Measurements from ENCODE around the gene NFATC4.
A peak's percentile ranks its signal among the peaks of the same experiment; 100 is the strongest.
"Not testable (repeated sequence)": the region's sequence is repeated elsewhere in the genome, so short reads cannot be mapped to it uniquely, and the experiment has no call there.

Gene NFATC4

DNA sequence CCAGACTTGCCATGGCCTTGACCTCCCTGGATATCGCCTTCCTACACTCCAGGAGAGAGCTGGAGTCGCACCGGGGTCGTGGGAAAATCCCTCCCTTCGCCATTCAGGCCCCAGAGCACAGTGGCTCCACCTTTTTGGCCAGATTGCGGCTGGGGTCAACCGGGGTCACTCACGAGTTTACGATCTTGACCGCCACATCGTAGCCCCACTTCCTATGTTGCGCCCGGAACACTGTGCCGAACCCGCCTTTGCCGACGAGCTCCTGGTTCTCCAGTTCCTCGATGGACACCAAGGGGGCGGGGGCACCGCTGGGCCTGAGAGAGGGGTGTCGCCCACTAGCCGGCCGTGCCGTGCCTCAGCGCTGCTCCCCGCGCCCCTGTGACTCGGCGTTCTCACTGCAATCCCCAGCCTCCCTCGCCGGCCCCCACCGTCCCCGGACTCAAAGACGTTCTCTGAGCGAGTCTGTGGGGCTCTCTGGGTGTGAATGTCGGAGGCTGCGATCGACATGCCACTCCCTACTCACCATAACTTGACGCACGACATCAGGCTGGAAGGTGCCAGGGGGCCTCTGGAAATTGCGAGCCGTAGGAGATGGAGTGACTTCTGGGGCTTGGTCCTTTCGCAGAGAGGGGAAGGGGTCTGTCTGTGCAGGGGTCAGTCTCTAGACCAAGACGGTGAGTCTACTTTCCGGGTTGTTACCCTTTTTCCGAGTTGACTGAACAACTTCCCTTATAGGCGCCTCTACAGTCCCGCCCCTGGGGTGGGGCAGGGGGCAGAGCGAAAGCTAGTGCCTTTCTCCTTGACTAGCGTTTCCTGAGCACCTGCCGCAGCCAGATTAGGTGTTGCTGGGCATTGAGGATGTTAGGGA, 28.5 kb upstream of the NFATC4 start, which contains the start of gene RIPK3:
TSS of gene RIPK3 (minus strand) at position 708 of the 868 bp plus-strand sequence. CDS start at position 543, 165 bp downstream.
- DNase-seq = peak; percentile 70

DNA sequence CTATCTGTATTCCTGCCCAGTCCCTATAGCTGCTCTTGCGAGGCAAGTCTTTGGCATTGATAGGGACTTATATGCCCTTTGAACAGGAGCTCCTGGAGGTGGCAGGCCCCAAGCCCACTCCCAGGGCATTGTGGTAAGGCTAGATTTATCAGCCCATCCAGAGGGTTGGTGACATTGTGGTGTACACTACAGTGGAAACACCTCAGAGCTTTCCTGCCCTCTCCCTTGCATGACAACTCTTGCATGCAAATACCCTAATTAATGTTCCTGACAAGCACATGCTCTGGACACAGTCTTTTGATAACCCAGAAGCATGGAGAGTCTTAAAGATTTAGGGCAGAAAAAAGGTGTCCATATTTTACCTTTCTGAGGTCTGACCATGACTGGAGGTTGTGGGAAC, 27.4 kb upstream of the NFATC4 start:
- no peak for DNase-seq

DNA sequence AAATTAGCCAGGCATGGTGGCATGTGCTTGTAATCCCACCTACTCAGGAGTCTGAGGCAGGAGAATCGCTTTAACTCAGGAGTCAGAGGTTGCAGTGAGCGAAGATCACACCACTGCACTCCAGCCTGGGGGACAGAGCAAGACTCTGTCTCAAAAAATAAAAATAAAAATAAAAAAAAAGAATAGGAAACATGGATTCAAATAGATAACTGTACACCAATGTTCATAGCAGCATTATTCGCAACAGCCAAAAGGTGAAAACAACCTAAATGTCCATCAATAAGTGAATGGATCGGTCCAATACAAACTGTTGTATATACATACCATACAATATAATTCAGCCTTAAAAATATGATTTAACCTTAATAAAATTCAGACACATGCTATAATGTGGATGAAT, 25.1 kb upstream of the NFATC4 start:
- no peak for DNase-seq

DNA sequence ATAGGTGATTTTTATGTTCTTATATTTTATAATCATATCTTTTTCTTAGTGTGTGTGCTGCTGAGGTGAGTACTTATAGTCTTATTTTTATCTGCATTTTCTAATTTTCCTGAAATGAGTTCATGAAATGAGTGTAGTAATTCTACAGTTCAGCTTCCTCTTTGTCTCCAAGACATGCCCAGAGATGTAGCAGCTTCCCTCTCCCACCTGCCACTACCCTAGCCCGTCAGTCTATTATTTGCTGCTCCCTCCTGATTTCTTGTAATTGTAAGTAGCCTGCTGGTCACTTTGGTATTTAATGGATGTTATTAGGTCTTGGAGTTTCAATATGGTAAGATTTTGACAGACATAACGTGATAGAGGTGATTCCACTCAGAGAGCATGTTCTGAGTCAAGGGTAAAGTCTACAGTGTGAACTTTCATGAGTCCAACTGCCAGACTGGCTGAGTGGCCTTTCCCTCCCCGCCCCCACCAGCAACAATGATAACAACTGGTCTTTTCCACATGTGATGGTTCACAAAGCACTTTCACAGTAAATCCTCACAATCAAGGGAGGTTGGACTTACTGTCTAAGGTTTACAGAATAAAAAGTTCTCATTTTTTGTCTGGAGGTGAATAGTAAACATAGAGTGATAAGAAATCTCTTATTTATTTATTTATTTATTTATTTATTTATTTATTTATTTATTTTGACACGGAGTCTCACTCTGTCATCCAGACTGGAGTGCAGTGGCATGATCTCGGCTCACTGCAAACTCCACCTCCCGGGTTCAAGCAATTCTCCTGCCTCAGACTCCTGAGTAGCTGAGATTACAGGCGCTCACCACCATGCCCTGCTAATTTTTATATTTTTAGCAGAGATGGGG, 24.0 kb upstream of the NFATC4 start:
- DNase-seq = no peak

DNA sequence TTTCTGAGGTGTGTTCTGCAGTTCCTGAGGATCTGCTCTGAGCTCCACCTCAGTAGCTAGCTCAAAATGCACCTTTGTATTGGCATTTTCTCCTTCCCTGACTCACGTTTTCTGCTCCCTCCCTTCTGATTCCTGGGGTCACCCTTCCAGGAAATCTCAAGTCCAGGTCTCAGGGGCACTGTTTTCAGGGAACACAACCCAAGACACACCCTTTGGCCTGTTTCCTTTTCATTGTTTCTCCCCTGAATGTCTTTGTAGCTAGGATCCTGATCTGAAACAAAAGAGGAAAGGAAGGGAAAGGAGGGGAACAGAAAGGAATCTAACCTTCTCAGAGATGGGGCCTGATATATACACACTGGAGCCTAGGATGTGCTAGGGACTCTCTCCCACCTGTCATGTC, 20.9 kb upstream of the NFATC4 start:
- DNase-seq = no peak

DNA sequence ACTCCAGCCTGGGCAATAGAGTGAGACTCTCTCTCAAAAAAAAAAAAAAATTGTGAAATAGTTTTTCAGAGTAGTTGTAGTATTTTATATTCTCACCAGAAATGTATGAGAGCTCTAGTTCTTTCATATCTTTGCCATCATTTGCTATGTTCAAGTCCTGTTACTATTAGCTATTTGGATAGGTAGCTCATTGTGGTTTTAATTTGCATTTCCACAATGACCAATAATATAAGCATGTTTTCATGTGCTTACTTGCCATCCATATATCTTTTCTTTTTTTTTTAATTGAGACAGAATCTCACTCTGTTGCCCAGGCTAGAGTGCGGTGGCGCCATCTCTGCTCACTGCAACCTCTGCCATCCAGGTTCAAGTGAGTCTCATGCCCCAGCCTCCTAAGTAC, 19.8 kb upstream of the NFATC4 start:
- DNase-seq = no peak

DNA sequence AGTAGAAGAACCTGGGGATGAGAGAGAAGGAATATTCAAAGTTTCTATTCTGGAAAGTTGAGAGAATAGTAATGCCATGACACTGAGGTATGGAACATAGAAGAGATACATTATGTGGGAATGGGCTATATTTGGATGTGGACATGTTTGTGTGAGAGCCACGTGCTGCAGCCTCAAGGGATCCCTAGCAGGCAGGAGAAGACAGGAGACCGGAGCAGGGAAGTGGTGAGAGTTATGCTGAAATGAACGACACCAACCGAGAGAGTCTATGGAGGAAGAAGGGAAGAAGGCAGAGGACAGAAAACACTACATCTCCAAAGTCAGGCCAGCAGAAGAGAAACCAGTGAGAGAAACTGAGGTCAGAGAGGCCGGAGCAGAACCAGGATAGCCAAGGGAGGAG, 18.2 kb upstream of the NFATC4 start:
- DNase-seq = no peak

DNA sequence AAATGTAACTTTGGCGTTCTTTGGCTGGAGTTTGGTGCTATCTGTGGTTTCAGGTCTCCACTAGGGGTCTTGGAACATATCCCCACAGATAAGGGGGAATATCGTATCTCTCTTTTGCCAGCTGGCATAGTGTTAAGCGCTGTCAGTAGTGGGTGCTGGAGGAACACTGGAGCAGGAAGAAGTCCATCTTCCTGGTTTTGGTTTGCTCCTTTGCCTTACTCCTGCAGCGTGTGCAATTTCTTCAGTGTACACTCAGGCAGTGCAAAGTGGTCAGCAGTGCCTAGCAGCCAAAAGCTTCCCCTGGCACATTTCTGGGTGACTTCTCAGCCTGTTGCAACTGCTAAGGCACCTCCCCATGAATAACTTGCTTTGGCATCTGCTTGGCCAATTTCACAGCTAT, 16.5 kb upstream of the NFATC4 start:
- DNase-seq = no peak

DNA sequence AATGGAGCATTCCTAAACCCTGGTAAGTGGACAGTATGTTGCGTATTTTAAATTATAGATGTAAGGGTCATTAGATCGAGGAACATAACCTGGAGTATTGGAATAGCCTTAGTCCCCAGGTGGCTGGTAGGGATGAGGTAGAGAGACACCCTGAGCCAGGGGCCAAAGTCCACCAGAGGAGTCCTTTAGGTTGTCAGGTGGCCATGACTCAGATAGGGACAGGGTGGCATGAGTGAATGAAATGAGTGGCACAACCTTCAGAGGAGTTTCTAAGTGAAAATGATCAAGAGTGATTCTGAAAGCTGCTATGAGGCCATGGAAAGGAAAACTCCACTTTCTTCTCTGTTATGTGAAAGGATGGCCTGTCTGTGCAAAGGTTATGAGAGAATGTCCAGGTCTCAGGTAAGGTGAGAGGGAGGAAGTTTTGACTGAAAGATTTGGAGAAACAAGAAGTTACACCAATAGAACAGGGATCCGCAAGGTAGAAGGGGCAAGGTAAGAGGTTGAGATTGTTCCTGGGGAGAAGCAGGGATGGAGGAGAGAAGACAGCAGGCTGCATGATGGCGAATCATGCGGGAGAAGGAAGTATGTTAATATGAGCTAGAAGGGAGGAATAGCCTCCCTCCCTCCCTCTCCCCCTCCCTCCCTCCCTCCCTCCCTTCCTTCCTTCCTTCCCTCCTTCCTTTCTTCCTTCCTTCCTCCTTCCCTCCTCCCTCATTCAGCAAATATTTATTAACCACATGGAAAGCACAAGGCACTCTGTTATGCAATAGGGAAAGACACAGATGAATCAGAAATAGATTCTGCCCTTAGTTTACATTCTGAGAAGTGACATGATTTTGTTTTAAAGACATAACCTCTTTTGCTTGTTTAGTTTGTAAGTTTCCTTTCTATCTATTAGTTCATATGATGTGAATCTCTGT, 14.2 kb upstream of the NFATC4 start:
- DNase-seq = no peak

DNA sequence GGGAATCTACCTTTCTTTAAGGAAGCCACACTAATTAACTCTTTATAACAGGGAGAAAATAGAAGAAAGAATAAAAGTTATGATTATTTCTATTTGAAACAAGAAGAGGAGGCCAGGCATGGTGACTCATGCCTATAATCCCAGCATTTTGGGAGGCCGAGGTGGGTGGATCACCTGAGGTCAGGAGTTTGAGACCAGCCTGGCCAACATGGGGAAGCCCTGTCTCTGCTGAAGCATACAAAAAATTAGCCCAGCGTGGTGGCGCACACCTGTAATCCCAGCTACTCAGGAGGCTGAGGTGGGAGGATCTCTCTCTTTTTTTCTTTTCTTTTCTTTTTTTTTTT, 13.5 kb upstream of the NFATC4 start:
- DNase-seq = not testable (repeated sequence)

DNA sequence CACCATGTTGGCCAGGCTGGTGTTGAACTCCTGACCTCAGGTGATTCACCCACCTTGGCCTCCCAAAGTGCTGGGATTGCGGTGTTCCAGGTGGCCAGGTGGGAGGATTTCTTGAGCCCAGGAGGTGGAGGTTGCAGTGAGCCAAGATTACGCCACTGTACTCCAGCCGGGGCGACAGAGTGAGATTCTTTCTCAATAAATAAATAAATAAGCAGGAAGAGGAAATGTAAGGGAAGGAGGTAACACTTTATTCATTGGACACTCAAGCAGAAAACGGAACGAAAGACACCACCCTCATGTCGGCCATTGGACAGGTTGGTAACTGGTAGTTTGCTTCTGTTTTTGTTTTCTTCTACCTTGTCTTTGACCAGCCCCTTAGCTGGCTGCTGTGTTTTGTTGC, 13.0 kb upstream of the NFATC4 start:
- DNase-seq = no peak

DNA sequence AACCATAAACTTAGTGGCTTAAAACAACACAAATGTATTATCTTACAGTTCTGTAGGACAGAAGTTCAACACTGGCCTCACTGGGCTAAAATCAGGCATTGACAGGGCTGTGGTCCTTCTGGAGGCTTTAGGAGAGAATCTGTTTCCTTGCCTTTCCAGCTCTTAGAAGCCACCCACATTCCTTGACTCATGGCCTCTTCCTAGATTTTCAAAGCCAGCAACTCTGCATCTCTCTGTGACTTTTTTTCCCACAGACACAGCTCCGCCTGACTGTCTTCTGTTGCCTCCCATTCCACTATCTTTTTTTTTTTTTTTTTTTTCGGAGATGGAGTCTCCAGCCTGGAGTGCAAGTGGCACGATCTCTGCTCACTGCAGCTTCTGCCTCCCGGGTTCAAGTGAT, 11.8 kb upstream of the NFATC4 start:
- DNase-seq = no peak

DNA sequence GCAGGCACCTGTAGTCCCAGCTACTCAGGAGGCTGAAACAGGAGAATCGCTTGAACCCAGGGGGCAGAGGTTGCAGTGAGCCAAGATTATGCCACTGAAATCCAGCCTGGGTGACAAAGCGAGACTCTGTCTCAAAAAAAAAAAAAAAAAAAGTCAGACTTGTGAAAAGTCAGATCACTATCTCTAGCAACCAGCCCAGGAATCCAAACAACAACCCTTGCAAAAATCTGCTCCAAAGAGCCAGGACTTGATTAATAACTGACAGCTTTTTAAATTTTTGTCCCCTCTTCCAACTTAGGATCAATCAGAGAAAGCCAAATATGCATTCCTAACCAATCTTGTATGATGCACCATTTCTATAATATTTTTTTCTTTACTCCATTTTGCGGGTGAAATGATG, 7.7 kb upstream of the NFATC4 start:
- DNase-seq = no peak

DNA sequence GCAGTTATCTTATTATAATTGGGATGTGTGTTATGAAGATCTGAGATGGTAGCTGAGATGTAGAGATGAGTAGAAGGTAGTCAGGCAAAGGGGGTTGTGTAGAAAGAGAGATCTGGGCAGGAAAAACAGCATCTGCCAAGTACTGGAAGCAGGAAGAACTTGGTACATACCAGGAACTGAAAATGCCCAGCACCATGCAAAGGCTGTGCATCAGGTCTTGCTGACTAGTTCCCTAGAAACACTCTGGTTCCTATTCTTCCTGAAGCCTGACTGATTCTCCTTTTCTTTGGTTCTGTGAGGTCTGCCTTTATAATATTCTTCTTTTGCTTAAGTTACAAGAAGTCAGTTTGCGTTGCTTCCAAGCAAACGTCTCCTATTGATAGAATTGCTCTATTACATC, 6.7 kb upstream of the NFATC4 start:
- no peak for DNase-seq

DNA sequence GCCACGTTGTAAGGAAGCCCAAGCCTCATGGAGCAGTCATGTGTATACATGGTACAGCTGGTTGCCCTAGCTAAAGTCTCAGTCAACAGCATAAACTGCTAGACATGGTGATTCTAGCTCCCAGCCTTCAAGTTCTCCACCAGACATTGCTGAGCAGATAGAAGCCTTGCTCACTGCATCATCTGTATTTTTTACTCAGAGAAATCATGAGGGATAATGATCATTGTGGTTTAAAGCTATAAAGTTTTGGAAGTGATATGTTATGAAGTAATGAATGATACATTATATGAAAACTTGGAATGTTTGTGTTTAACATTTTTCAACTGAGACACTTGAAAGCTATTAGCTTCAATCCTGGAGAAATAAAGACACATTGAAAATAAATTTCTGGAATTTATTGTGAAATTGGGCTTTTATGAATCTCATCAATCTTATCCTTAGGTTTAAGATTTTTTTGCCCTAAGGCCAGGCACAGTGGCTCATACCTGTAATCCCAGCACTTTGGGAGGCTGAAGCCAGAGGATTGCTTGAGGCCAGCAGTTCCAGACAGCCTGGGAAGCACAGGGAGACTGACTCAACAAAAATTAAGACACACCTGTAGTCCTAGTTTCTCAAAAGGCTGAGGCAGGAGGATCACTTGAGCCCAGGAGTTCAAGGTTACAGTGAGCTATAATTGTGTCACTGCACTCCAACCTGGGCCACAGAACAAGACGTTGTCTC, 5.6 kb upstream of the NFATC4 start:
- DNase-seq = no peak

DNA sequence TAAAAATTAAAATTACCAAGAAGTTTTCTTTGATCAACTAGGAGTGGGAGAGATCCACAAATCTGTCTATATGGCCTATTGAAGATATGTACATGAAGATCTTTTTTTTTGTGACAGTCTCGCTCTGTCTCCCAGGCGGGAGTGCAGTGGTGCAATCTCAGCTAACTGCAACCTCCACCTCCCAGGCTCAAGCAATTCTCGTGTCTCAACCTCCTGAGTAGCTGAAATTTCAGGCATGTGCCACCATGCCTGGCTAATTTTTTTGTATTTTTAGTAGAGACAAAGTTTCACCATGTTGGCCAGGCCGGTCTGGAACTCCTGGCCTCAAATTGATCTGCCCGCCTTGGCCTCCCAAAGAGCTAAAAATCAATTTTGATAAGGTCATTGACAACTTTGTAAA, 4.6 kb upstream of the NFATC4 start:
- DNase-seq = no peak

DNA sequence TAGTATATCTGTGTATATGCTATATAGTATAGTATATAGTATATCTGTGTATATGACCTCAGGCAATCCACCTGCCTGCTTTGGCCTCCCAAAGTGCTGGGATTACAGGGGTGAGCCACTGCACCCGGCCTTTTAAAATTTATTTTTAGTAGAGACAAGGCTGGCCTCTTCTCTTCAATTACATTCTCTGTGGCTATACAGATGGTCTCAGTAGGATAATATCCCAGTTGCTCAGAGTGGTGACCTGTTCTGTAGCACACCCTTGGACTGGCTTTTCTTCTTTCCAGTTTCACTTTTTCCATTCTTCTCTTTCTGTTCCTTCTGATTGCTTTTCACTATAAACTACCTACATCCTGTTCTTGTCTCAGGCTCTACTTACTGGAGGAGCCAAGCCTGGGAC, 3.1 kb upstream of the NFATC4 start:
- DNase-seq = no peak

DNA sequence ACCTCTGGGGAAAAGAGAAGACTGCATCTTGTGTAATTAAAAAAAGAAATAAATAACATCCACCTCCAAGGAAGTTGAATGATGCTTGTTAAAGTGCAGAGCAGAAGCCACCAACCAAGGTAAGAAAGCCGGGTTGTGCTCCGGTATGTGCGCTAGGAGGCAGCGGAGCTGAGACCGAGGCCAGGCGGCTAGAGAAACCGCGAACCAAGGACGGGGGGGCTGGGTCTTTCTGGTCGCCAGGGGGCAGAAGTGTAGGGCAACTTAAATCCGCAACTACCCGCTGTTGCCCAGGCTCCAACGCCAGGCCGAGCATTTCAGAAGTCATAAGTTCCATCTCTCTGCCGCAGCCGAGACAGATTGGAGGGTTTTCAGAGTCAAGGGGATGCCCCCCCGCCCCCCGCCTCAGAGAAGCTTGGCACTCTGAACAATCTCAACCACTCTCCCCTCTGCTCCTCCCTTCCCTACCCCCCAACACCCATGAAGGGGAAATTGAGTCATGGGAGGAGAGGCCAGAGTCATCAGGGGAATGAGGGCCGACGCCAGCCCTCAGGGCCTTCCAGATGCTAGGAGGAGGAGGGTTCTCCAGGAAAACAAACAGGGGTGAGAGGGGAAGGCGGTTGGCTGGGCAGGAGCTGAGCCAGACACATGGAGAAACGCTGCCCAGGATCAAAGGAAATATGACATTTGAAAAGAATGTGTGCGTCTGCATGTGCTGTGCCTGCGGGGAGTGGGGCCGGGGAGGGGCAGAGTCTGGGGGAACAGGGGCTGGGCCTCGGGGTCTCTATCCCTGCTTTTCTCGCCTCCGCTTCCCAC, 2.2 kb upstream of the NFATC4 start:
- DNase-seq = peak; percentile 55

DNA sequence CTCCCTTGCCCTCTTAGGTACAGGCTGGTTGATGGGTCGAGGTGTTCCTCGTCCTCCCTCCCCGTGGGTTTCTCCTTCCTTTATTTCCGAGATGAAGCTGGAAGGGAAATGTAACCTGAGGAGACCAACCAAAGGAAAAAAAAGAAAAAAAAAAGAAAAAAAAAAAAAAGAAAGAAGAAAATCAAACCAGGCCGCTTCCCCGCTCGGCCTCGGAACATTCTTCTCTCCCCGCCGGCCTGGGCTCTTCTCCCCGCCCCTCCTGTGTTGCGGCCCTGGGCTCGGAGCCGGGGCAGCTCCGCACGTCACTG, 1.6 kb upstream of the NFATC4 start:
- DNase-seq = no peak

DNA sequence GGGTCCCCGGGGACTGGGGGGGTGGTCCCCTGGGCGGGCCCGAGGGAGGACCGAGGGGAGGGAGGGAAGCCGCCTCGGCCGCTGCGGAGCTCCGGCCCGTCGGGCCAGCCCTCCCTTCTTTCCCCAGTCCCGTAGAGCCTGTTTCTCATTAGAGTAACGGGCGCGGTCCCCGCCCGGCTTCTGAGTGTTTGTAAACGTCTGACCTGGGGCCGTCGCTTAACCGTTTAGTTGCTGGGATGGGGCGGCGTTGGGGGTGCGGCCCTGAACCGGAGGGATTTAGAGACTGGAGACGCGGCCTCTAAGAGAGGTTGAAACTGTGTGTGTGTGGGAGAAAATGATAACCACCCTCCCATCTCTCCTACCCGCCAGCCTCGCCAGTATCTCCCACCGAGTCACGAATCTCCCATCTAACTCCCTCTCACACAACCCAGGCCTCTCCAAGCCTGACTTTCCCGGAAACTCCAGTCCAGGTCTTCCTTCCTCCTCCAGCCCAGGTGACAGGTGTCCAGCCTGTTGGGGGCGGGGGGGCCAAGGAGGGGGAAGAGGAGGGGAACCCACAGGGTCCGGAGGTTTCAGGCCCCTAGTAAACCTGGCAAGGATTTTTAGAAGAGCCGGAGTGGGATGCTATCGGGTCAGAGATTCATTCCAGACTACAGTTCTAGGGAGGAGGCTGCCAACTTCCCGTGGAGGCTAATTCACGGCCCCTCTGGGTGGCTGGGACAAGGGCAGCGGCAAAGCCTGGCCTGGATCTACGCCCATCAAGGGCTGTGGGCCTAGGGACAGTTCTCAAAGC, 1.1 kb upstream of the NFATC4 start:
- no peak for DNase-seq

DNA sequence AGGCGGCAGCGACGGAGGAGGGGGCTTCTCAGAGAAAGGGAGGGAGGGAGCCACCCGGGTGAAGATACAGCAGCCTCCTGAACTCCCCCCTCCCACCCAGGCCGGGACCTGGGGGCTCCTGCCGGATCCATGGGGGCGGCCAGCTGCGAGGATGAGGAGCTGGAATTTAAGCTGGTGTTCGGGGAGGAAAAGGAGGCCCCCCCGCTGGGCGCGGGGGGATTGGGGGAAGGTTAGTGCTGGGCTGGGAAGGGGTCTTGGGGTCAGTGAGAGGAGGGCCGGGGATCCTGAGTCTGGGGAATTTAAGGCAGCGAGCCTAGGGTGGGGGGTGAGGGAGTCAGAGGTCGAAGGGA, 203 bp downstream of the NFATC4 start:
- DNase-seq = no peak

Measured in CD4-positive, alpha-beta T cell treated with Interleukin-4 for 4 hours (primary cell).